ENCODE data around the gene CPNE2.

Gene CPNE2

DNA sequence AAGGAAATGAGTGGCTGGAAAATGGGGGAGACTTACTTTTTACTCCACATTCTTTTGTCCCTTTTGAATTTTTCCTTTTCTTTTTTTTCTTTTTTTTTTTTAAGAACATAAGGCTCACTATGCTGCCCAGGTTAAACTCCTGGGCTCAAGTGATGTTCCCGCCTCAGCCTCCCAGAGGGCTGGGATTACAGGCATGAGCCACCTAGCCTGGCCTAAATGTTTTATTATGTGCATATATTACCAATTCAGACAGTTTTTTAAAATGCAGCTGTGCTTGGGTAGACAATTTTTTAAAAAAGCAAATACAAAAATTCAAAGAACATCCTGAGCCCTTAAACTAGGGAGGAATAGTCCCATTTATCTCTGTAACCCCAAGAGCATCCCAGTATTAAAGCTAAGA lies 65.2 kb downstream of the CPNE2 start:
- H3K9me3 ChIP-seq (ENCODE audit: severe bottlenecking) = no peaks in the 10 kb centered on the region
- ATAC-seq (ENCODE audit: low read depth) (no peak), DNase-seq (ENCODE audit: low spot score) (no peak)
- H3K27me3 ChIP-seq (ENCODE audit: insufficient read depth, poor library complexity, severe bottlenecking) = no peaks in the 10 kb centered on the region
- TF ChIP-seq, protein P1, sequence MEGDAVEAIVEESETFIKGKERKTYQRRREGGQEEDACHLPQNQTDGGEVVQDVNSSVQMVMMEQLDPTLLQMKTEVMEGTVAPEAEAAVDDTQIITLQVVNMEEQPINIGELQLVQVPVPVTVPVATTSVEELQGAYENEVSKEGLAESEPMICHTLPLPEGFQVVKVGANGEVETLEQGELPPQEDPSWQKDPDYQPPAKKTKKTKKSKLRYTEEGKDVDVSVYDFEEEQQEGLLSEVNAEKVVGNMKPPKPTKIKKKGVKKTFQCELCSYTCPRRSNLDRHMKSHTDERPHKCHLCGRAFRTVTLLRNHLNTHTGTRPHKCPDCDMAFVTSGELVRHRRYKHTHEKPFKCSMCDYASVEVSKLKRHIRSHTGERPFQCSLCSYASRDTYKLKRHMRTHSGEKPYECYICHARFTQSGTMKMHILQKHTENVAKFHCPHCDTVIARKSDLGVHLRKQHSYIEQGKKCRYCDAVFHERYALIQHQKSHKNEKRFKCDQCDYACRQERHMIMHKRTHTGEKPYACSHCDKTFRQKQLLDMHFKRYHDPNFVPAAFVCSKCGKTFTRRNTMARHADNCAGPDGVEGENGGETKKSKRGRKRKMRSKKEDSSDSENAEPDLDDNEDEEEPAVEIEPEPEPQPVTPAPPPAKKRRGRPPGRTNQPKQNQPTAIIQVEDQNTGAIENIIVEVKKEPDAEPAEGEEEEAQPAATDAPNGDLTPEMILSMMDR (IDR thresholded peaks at IDR 0.05; ENCODE audit: poor library complexity, severe bottlenecking) = no peak
- H3K36me3 ChIP-seq (ENCODE audit: low read depth) = peaks cover 96% of the 10 kb centered on the region
- H3K4me3 ChIP-seq (ENCODE audit: severe bottlenecking) = no peak overlapping the region
- no peaks in the 10 kb centered on the region for H3K4me1 ChIP-seq (ENCODE audit: insufficient read depth, poor library complexity, severe bottlenecking)
- no peak overlapping the region for H3K27ac ChIP-seq (ENCODE audit: poor library complexity, severe bottlenecking)

DNA sequence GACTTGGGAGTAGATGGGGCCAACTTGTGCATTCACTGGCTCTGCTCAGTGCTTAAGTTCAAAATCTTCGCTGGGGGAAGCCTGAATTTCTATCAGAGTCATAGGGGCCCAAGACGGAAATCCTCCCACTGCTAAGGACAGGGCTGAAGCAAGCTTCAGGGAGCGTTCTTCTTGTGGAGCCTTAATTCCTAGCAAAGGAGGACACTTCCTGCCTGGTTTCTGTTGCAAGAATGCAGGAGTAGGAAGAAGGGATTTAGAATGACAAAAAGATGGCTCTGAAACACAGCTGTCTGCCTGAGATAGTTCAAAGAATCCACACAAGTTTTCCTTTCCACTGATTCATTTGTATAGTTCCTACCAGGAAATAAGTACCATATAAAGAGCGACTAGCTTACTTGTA lies 67.1 kb downstream of the CPNE2 start:
- Histone ChIP-seq H3K27ac (ENCODE audit: poor library complexity, severe bottlenecking) (no peak overlapping the region), H3K4me3 (ENCODE audit: severe bottlenecking) (no peak overlapping the region), H3K9me3 (ENCODE audit: severe bottlenecking) (no peaks in the 10 kb centered on the region), H3K36me3 (ENCODE audit: low read depth) (peaks cover 100% of the 10 kb centered on the region), H3K4me1 (ENCODE audit: insufficient read depth, poor library complexity, severe bottlenecking) (no peaks in the 10 kb centered on the region), H3K27me3 (ENCODE audit: insufficient read depth, poor library complexity, severe bottlenecking) (no peaks in the 10 kb centered on the region)
- no peak for ATAC-seq (ENCODE audit: low read depth)
- TF ChIP-seq, protein P1 (IDR thresholded peaks at IDR 0.05; ENCODE audit: poor library complexity, severe bottlenecking) = no peak
- DNase-seq (ENCODE audit: low spot score) = no peak

DNA sequence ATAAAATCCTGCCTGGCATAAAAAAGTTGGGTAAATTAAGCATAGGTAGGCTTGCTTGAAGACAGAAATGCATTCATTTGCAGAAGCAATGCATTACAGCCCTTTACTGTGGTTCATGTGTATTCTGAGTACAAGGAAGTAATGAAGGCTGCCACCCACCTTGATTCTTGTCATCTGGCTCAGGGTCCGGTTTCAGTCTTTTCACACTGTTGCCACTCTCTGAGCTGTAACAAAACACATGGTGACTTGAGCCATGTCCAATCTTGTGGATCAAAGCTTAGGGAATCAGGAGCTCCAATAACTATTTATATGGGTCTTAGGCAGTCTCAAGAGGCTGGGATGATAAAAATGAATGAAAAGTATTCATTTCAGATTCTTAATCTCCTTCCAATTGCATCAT lies 71.5 kb downstream of the CPNE2 start:
- peaks cover 96% of the 10 kb centered on the region for H3K36me3 ChIP-seq (ENCODE audit: low read depth)
- H3K4me1 ChIP-seq (ENCODE audit: insufficient read depth, poor library complexity, severe bottlenecking) = no peaks in the 10 kb centered on the region
- no peaks in the 10 kb centered on the region for H3K27me3 ChIP-seq (ENCODE audit: insufficient read depth, poor library complexity, severe bottlenecking)
- ATAC-seq (ENCODE audit: low read depth) = no peak
- TF ChIP-seq, protein P1 (IDR thresholded peaks at IDR 0.05; ENCODE audit: poor library complexity, severe bottlenecking) = no peak
- H3K27ac ChIP-seq (ENCODE audit: poor library complexity, severe bottlenecking) = no peak overlapping the region
- no peak for DNase-seq (ENCODE audit: low spot score)
- no peak overlapping the region for H3K4me3 ChIP-seq (ENCODE audit: severe bottlenecking)
- no peaks in the 10 kb centered on the region for H3K9me3 ChIP-seq (ENCODE audit: severe bottlenecking)

DNA sequence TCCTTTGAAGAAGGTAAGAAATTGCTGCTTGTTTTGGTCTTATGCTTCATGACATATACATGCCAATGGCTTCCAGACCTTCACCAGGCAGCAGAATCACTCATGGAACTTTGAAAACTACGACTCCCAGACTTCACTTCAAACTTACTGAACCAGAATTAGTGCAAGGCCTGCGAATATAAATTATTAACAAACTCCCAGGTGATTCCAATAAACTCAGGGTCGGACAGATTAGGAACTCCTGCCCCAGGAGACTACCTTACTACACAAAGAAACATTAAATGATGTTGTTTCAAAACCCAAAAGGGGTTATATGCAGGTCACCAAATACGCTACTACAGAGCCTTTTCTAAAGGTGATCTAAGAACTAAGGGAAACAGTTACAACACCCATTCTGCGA lies 73.1 kb downstream of the CPNE2 start:
- Histone ChIP-seq H3K4me3 (ENCODE audit: severe bottlenecking) (no peak overlapping the region), H3K36me3 (ENCODE audit: low read depth) (peaks cover 95% of the 10 kb centered on the region), H3K4me1 (ENCODE audit: insufficient read depth, poor library complexity, severe bottlenecking) (no peaks in the 10 kb centered on the region), H3K27me3 (ENCODE audit: insufficient read depth, poor library complexity, severe bottlenecking) (no peaks in the 10 kb centered on the region), H3K27ac (ENCODE audit: poor library complexity, severe bottlenecking) (no peak overlapping the region), H3K9me3 (ENCODE audit: severe bottlenecking) (no peaks in the 10 kb centered on the region)
- ATAC-seq (ENCODE audit: low read depth) (no peak), DNase-seq (ENCODE audit: low spot score) (no peak)
- TF ChIP-seq, protein P1 (IDR thresholded peaks at IDR 0.05; ENCODE audit: poor library complexity, severe bottlenecking) = no peak

DNA sequence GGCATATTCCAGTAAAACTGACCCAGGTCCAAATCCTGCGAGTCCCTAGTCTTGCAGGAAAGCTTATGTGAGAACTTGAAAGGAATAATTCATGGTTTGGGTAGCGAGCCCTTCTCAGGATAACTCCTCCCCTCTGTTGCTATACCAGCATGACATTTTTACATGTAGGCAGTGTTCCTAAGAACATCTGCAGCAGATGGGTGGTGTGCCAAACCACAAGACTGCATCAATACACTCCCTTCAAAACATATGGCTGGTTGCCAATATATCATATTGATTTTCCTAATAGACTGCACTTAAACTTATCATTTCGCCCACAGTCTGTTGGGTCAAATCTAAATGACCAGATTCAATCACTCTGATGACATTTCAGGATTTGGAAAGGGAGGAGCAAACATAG lies 73.6 kb downstream of the CPNE2 start:
- peaks cover 95% of the 10 kb centered on the region for H3K36me3 ChIP-seq (ENCODE audit: low read depth)
- no peak for ATAC-seq (ENCODE audit: low read depth)
- H3K4me3 ChIP-seq (ENCODE audit: severe bottlenecking) = no peak overlapping the region
- no peaks in the 10 kb centered on the region for H3K9me3 ChIP-seq (ENCODE audit: severe bottlenecking)
- no peaks in the 10 kb centered on the region for H3K4me1 ChIP-seq (ENCODE audit: insufficient read depth, poor library complexity, severe bottlenecking)
- DNase-seq (ENCODE audit: low spot score) = no peak
- TF ChIP-seq, protein P1 (IDR thresholded peaks at IDR 0.05; ENCODE audit: poor library complexity, severe bottlenecking) = no peak
- no peak overlapping the region for H3K27ac ChIP-seq (ENCODE audit: poor library complexity, severe bottlenecking)
- no peaks in the 10 kb centered on the region for H3K27me3 ChIP-seq (ENCODE audit: insufficient read depth, poor library complexity, severe bottlenecking)
